SK-N-SH treated with all-trans-retinoic acid at 6 μM for 48 hours (cell line): ENCODE results near the gene FLT1.

ENCODE experiments used
- BACH2 ChIP-seq: fragments of 250-450 bp; sonication (Bioruptor Pico); IDR thresholded peaks from 2 replicates; pipeline ENCODE4 v1.9.0; 2021; ENCODE audit warnings: mild to moderate bottlenecking, borderline replicate concordance
- ESRRG ChIP-seq: fragments of 250-450 bp; sonication (Bioruptor Pico); IDR thresholded peaks from 2 replicates; pipeline ENCODE4 v1.6.1; 2021; ENCODE audit warnings: mild to moderate bottlenecking
- SNAI2 ChIP-seq: fragments of 250-450 bp; sonication (Bioruptor Pico); IDR thresholded peaks from 2 replicates; pipeline ENCODE4 v1.5.0; 2020; ENCODE audit warnings: mild to moderate bottlenecking, moderate library complexity
- TOX ChIP-seq: fragments of 250-450 bp; sonication (Bioruptor Pico); IDR thresholded peaks from 2 replicates; pipeline ENCODE4 v1.8.0; 2021; ENCODE audit warnings: mild to moderate bottlenecking, moderate library complexity, borderline replicate concordance
- ZC3H10 ChIP-seq: fragments of 250-450 bp; sonication (Bioruptor Pico); IDR thresholded peaks from 2 replicates; pipeline ENCODE4 v1.5.1; 2021; ENCODE audit warnings: mild to moderate bottlenecking, moderate library complexity
- ZFP3 ChIP-seq: fragments of 250-450 bp; sonication (Bioruptor Pico); IDR thresholded peaks from 2 replicates; pipeline ENCODE4 v1.5.0; 2020; ENCODE audit warnings: mild to moderate bottlenecking, moderate library complexity
- ZFP30 ChIP-seq: fragments of 450-650 bp; formaldehyde crosslinking; IDR thresholded peaks from 2 replicates; pipeline ENCODE4 v1.5.0; 2022; ENCODE audit warnings: mild to moderate bottlenecking, moderate library complexity
- ZNF70 ChIP-seq: fragments of 450-650 bp; formaldehyde crosslinking; IDR thresholded peaks from 2 replicates; pipeline ENCODE4 v1.5.0; 2020; ENCODE audit warnings: mild to moderate bottlenecking, moderate library complexity
- ZNF8 ChIP-seq: fragments of 450-650 bp; formaldehyde crosslinking; IDR thresholded peaks from 2 replicates; pipeline ENCODE4 v1.5.0; 2020; ENCODE audit warnings: mild to moderate bottlenecking, moderate library complexity
- TF ChIP-seq, protein P1 (sequence below): fragments of 250-450 bp; sonication (Bioruptor Pico); IDR thresholded peaks from 2 replicates; pipeline ENCODE4 v1.5.1; 2020; ENCODE audit warnings: low read depth, mild to moderate bottlenecking, moderate library complexity

GRCh38 chr13:28435917-28436316 lies 59.0 kb downstream of the FLT1 start:
- TF ChIP-seq ZNF70 (CRISPR knock-in tag) (no peak), BACH2 (CRISPR knock-in tag) (no peak), ZFP30 (CRISPR knock-in tag) (no peak), ZFP3 (no peak), TOX (no peak), SNAI2 (CRISPR knock-in tag) (no peak), ZC3H10 (CRISPR knock-in tag) (no peak), ZNF8 (CRISPR knock-in tag) (no peak), ESRRG (CRISPR knock-in tag) (no peak)
- TF ChIP-seq, protein P1, sequence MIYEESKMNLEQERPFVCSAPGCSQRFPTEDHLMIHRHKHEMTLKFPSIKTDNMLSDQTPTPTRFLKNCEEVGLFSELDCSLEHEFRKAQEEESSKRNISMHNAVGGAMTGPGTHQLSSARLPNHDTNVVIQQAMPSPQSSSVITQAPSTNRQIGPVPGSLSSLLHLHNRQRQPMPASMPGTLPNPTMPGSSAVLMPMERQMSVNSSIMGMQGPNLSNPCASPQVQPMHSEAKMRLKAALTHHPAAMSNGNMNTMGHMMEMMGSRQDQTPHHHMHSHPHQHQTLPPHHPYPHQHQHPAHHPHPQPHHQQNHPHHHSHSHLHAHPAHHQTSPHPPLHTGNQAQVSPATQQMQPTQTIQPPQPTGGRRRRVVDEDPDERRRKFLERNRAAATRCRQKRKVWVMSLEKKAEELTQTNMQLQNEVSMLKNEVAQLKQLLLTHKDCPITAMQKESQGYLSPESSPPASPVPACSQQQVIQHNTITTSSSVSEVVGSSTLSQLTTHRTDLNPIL (CRISPR knock-in tag) = no peak
